ENCODE results near the gene PIGH. TPM values are rescaled to one million over a fixed set of nuclear protein-coding genes. Genes with fewer than 3 reads are reported as not detected.

The PIGH gene
- polyA plus RNA-seq, 1 of the 3 experiments (the other 2 are of a cell fraction): 23.6 TPM

- Histone ChIP-seq H3K9me2 (no peaks in the 10 kb centered on the region), H3K27ac (ENCODE audit: low read depth in 2 of 2, low read length in 1 of 2) (no peak overlapping the region), H3K4me1 (ENCODE audit: control insufficient read depth in 1 of 2, insufficient read depth in 2 of 2, low read depth in 1 of 2, low read length in 1 of 2) (no peaks in the 10 kb centered on the region), H3K79me2 (ENCODE audit: insufficient read depth) (no peaks in the 10 kb centered on the region), H3F3A (replicated peaks; ENCODE audit: insufficient read depth) (no peaks in the 10 kb centered on the region), H3K4me3 (ENCODE audit: low read depth in 2 of 2, low read length in 1 of 2) (no peak overlapping the region), H2AFZ (ENCODE audit: low read depth) (no peak overlapping the region), H3K9ac (no peak overlapping the region), H3K27me3 (ENCODE audit: insufficient read depth) (no peaks in the 10 kb centered on the region), H3K9me3 (no peaks in the 10 kb centered on the region), H4K20me1 (ENCODE audit: insufficient read depth) (no peaks in the 10 kb centered on the region), H3K36me3 (replicated peaks in 1 of 2; ENCODE audit: control insufficient read depth in 1 of 2, insufficient read depth in 2 of 2, low read length in 1 of 2) (no peaks in the 10 kb centered on the region), H3K4me2 (no peak overlapping the region)
- 92% methylated on average over 2 of the region's 3 CpGs for WGBS (ENCODE audit: low lambda C conversion rate)
- ChIA-PET CTCF (interaction anchor here (0.8 to 2.0 kb wide), 3 partner anchors 18 to 151 kb away, joined by 3 to 8 read pairs (median 5); no protein-coding TSS in a partner anchor), POLR2A (no interaction called here)
- TF ChIP-seq GATA2 (CRISPR knock-in tag; IDR thresholded peaks at IDR 0.05) (no peak), CHD2 (IDR thresholded peaks at IDR 0.05; ENCODE audit: low read length, partially characterized antibody) (no peak), PBX3 (IDR thresholded peaks at IDR 0.05) (no peak), RCOR1 (IDR thresholded peaks at IDR 0.05; ENCODE audit: low read length) (no peak), MAX (IDR thresholded peaks at IDR 0.05; ENCODE audit: low read depth) (no peak), TEAD4 (IDR thresholded peaks at IDR 0.05; ENCODE audit: borderline replicate concordance, insufficient read depth) (no peak), RXRA (IDR thresholded peaks at IDR 0.05; ENCODE audit: borderline replicate concordance, low read depth) (no peak)
- no peak for DNase-seq
Observed at GRCh38 chr14:67553547-67553946, 46.5 kb downstream of the PIGH start.

GRCh38 chr14:67551940-67552339, 48.1 kb downstream of the PIGH start:
- DNase-seq: no peak
- no peaks in the 10 kb centered on the region for H4K20me1 ChIP-seq (ENCODE audit: insufficient read depth)
- no peaks in the 10 kb centered on the region for H3K36me3 ChIP-seq (replicated peaks in 1 of 2; ENCODE audit: control insufficient read depth in 1 of 2, insufficient read depth in 2 of 2, low read length in 1 of 2)
- H3K4me1 ChIP-seq (ENCODE audit: control insufficient read depth in 1 of 2, insufficient read depth in 2 of 2, low read depth in 1 of 2, low read length in 1 of 2): no peaks in the 10 kb centered on the region
- H3K79me2 ChIP-seq (ENCODE audit: insufficient read depth): no peaks in the 10 kb centered on the region
- H3K4me3 ChIP-seq (ENCODE audit: low read depth in 2 of 2, low read length in 1 of 2): no peak overlapping the region
- H3K27me3 ChIP-seq (ENCODE audit: insufficient read depth): no peaks in the 10 kb centered on the region
- ChIA-PET POLR2A (no interaction called here), CTCF (interaction anchor here (1.7 to 2.0 kb wide), 2 partner anchors 19 to 125 kb away, joined by 7 to 8 read pairs; no protein-coding TSS in a partner anchor)
- H3K9me2 ChIP-seq: no peaks in the 10 kb centered on the region
- H3K4me2 ChIP-seq: no peak overlapping the region
- no peaks in the 10 kb centered on the region for H3F3A ChIP-seq (replicated peaks; ENCODE audit: insufficient read depth)
- H2AFZ ChIP-seq (ENCODE audit: low read depth): no peak overlapping the region
- no peak for TF ChIP-seq POLR2AphosphoS5 (IDR thresholded peaks at IDR 0.05; ENCODE audit: low read depth, low read length)
- TF ChIP-seq FOSL2 (IDR thresholded peaks at IDR 0.05; ENCODE audit: borderline replicate concordance, low read depth): no peak
- TF ChIP-seq RFX5 (IDR thresholded peaks at IDR 0.05; ENCODE audit: low read length): no peak
- no peak for TF ChIP-seq ZBTB33 (IDR thresholded peaks at IDR 0.05; ENCODE audit: borderline replicate concordance, low read depth)
- no peak for TF ChIP-seq CHD2 (IDR thresholded peaks at IDR 0.05; ENCODE audit: low read length, partially characterized antibody)
- TF ChIP-seq GABPA (IDR thresholded peaks at IDR 0.05; ENCODE audit: low read depth): no peak
- no peak for TF ChIP-seq MXI1 (IDR thresholded peaks at IDR 0.05; ENCODE audit: low read depth, low read length)
- no peak for TF ChIP-seq CTCF (IDR thresholded peaks at IDR 0.05)
- TF ChIP-seq EP300 (IDR thresholded peaks at IDR 0.05; ENCODE audit: borderline replicate concordance in 1 of 2, low read depth in 1 of 2, low read length in 1 of 2): no peak
- no peak for TF ChIP-seq ELF1 (IDR thresholded peaks at IDR 0.05)
- TF ChIP-seq MAX (IDR thresholded peaks at IDR 0.05; ENCODE audit: low read depth): no peak
- TF ChIP-seq FOXM1 (IDR thresholded peaks at IDR 0.05; ENCODE audit: low read depth): no peak
- no peak for TF ChIP-seq RAD21 (IDR thresholded peaks at IDR 0.05; ENCODE audit: low read length)
- no peak for TF ChIP-seq FOXJ3 (CRISPR knock-in tag; IDR thresholded peaks at IDR 0.05)
- no peak for TF ChIP-seq PBX3 (IDR thresholded peaks at IDR 0.05)
- WGBS (ENCODE audit: low lambda C conversion rate): 83% methylated on average over 3 of the region's 3 CpGs
- H3K27ac ChIP-seq (ENCODE audit: low read depth in 2 of 2, low read length in 1 of 2): no peak overlapping the region
- no peak overlapping the region for H3K9ac ChIP-seq
- no peaks in the 10 kb centered on the region for H3K9me3 ChIP-seq
